Gastroesophageal sphincter (tissue), 3 donors: ENCODE data around the gene ZDHHC11.

ENCODE experiments used
- CTCF ChIP-seq, 4 experiments: fragments of 200-600 bp in 2 of 4; fragments of 450-650 bp in 2 of 4; sonication (generic) in 1 of 4; IDR thresholded peaks; one replicate each; pipeline ENCODE4 v1.5.1; 2017 to 2019; ENCODE audit warnings: antibody characterized with exemption in 4 of 4, mild to moderate bottlenecking in 2 of 4, moderate library complexity in 2 of 4
- POLR2A ChIP-seq, 2 donors: fragments of 450-650 bp; IDR thresholded peaks; one replicate each; pipeline ENCODE4 v1.6.1; 2017; ENCODE audit warnings: antibody characterized with exemption in 2 of 2, mild to moderate bottlenecking in 2 of 2, moderate library complexity in 1 of 2

GRCh38 chr5:751496-751895 lies 99.3 kb downstream of the ZDHHC11 start:
- no peak for TF ChIP-seq CTCF (IDR thresholded peaks at IDR 0.05)
- no peak for TF ChIP-seq POLR2A (IDR thresholded peaks at IDR 0.05)
